ENCODE results near the gene ATAD1. TPM values are rescaled to one million over a fixed set of nuclear protein-coding genes. Genes with fewer than 3 reads are reported as not detected.

The ATAD1 gene
- total RNA-seq (10 to 100 TPM; 33.7 to 38.7 TPM), total RNA-seq (45.3 to 150 (median 95.0) reads per million in 172 experiments)
- 31.5 TPM for polyA plus RNA-seq (2013, experiment 1 of 2)
- 31.5 TPM for polyA plus RNA-seq (2013, experiment 2 of 2)

GRCh38 chr10:87817609-87818504 is at the start of gene ATAD1:
Gene ATAD1, minus strand, starts transcription at chr10:87818226. Its CDS starts 3,627 bp downstream, at chr10:87814599.
- H3K36me3 Mint-ChIP-seq (ENCODE audit: low read depth) = peaks cover 35% of the 10 kb centered on the region

GRCh38 chr10:87867453-87867852 is 49.4 kb upstream of the ATAD1 start:
- TF ChIP-seq, protein P1, sequence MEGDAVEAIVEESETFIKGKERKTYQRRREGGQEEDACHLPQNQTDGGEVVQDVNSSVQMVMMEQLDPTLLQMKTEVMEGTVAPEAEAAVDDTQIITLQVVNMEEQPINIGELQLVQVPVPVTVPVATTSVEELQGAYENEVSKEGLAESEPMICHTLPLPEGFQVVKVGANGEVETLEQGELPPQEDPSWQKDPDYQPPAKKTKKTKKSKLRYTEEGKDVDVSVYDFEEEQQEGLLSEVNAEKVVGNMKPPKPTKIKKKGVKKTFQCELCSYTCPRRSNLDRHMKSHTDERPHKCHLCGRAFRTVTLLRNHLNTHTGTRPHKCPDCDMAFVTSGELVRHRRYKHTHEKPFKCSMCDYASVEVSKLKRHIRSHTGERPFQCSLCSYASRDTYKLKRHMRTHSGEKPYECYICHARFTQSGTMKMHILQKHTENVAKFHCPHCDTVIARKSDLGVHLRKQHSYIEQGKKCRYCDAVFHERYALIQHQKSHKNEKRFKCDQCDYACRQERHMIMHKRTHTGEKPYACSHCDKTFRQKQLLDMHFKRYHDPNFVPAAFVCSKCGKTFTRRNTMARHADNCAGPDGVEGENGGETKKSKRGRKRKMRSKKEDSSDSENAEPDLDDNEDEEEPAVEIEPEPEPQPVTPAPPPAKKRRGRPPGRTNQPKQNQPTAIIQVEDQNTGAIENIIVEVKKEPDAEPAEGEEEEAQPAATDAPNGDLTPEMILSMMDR (IDR thresholded peaks at IDR 0.05) = no peak
- Histone ChIP-seq H3K4me1 (ENCODE audit: insufficient read depth, low read length) (peaks cover 15% of the 10 kb centered on the region), H3K36me3 (ENCODE audit: insufficient read depth, low read length) (no peaks in the 10 kb centered on the region), H3K9me3 (ENCODE audit: control insufficient read depth in 1 of 2, insufficient read depth in 1 of 2, low read length in 2 of 2) (no peaks in the 10 kb centered on the region), H3K27ac (ENCODE audit: low read depth in 1 of 2, low read length in 2 of 2) (no peak overlapping the region), H3K4me3 (ENCODE audit: low read length) (peak overlapping the region; percentile 94), H3K27me3 (ENCODE audit: control insufficient read depth in 1 of 2, insufficient read depth in 2 of 2, low read length in 2 of 2) (no peaks in the 10 kb centered on the region)
- ATAC-seq (ENCODE audit: poor library complexity) = no peak
- DNase-seq = no peak
- intact Hi-C loops (cut with DNase I, micrococcal nuclease) = loop anchor here in 1 of 2 experiments (10.0 kb wide), 2 partner anchors 327 to 947 kb away; no protein-coding TSS in a partner anchor
- Mint-ChIP-seq H3K36me3 (ENCODE audit: low read depth) (peaks cover 54% of the 10 kb centered on the region), H3K4me3 (peak overlapping the region; percentile 96), H3K27ac (peak overlapping the region; percentile 88), H3K9me3 (no peaks in the 10 kb centered on the region), H3K27me3 (no peaks in the 10 kb centered on the region), H3K4me1 (ENCODE audit: low read depth) (peaks cover 66% of the 10 kb centered on the region)
- ChIA-PET POLR2A (interaction anchor here (0.8 kb wide), 1 partner anchor 109 kb away, joined by 4 read pairs; no protein-coding TSS in a partner anchor), CTCF (no interaction called here)

More at GRCh38 chr10:87817609-87818504, at the start of gene ATAD1:
- POLR2A ChIA-PET = interaction anchor here (0.6 to 3.7 kb wide), 21 partner anchors 10 to 1826 kb away, joined by 3 to 105 read pairs (median 4); partner anchors contain the start of genes IFIT2, KLLN, PTEN and RNLS
- no peaks in the 10 kb centered on the region for H3K27me3 ChIP-seq (ENCODE audit: control insufficient read depth in 1 of 2, insufficient read depth in 2 of 2, low read length in 2 of 2)
- peaks cover 19% of the 10 kb centered on the region for H3K4me1 ChIP-seq (ENCODE audit: insufficient read depth, low read length)
- H3K36me3 ChIP-seq (ENCODE audit: insufficient read depth, low read length) = peaks cover 9% of the 10 kb centered on the region
- no peaks in the 10 kb centered on the region for H3K9me3 Mint-ChIP-seq
- no peaks in the 10 kb centered on the region for H3K27me3 Mint-ChIP-seq
- CTCF ChIA-PET = interaction anchor here (0.6 to 2.5 kb wide), 6 partner anchors 13 to 109 kb away, joined by 3 to 13 read pairs (median 4); partner anchors contain the start of genes KLLN and PTEN
- H3K4me1 Mint-ChIP-seq (ENCODE audit: low read depth) = peaks cover 47% of the 10 kb centered on the region
- peak within 1 kb of the TSS; percentile 92 for H3K4me3 Mint-ChIP-seq
- H3K27ac Mint-ChIP-seq = peak within 1 kb of the TSS; percentile 99
- no peaks in the 10 kb centered on the region for H3K9me3 ChIP-seq (ENCODE audit: control insufficient read depth in 1 of 2, insufficient read depth in 1 of 2, low read length in 2 of 2)
- TF ChIP-seq, protein P1 (IDR thresholded peaks at IDR 0.05) = peak; percentile 5
- ATAC-seq (ENCODE audit: poor library complexity) (peak; percentile 79), DNase-seq (peak; percentile 78 to 95 (median 86))
- intact Hi-C loops (cut with DNase I, micrococcal nuclease) = loop anchor here (2.0 to 10.0 kb wide), 3 partner anchors 43 to 1887 kb away; partner anchors contain the start of genes KIF20B (in 1 of the 2), KLLN (in 1 of the 2) and PTEN (in 1 of the 2)
- peak within 1 kb of the TSS; percentile 93 for H3K4me3 ChIP-seq (ENCODE audit: low read length)
- peak within 1 kb of the TSS; percentile 93 to 98 for H3K27ac ChIP-seq (ENCODE audit: low read depth in 1 of 2, low read length in 2 of 2)

GRCh38 chr10:87866412-87866974 is 48.5 kb upstream of the ATAD1 start:
- ATAC-seq (ENCODE audit: poor library complexity) = no peak
- Mint-ChIP-seq H3K27me3 (no peaks in the 10 kb centered on the region), H3K4me1 (ENCODE audit: low read depth) (peaks cover 67% of the 10 kb centered on the region), H3K9me3 (no peaks in the 10 kb centered on the region), H3K36me3 (ENCODE audit: low read depth) (peaks cover 58% of the 10 kb centered on the region), H3K27ac (peak overlapping the region; percentile 88), H3K4me3 (peak overlapping the region; percentile 96)
- H3K36me3 ChIP-seq (ENCODE audit: insufficient read depth, low read length) = no peaks in the 10 kb centered on the region
- H3K4me1 ChIP-seq (ENCODE audit: insufficient read depth, low read length) = peaks cover 21% of the 10 kb centered on the region
- POLR2A ChIA-PET = interaction anchor here (1.2 to 6.7 kb wide), 2 partner anchors 8 to 520 kb away, joined by 5 to 168 read pairs; no protein-coding TSS in a partner anchor
- intact Hi-C loops (cut with DNase I, micrococcal nuclease) = loop anchor here in 1 of 2 experiments (10.0 kb wide), 2 partner anchors 328 to 948 kb away; no protein-coding TSS in a partner anchor
- DNase-seq = no peak
- H3K27me3 ChIP-seq (ENCODE audit: control insufficient read depth in 1 of 2, insufficient read depth in 2 of 2, low read length in 2 of 2) = no peaks in the 10 kb centered on the region
- H3K4me3 ChIP-seq (ENCODE audit: low read length) = peak overlapping the region; percentile 94
- TF ChIP-seq, protein P1 (IDR thresholded peaks at IDR 0.05) = no peak
- H3K27ac ChIP-seq (ENCODE audit: low read depth in 1 of 2, low read length in 2 of 2) = no peak overlapping the region
- CTCF ChIA-PET = interaction anchor here (1.3 to 1.6 kb wide), 4 partner anchors 8 to 523 kb away, joined by 3 to 7 read pairs (median 4); no protein-coding TSS in a partner anchor
- no peaks in the 10 kb centered on the region for H3K9me3 ChIP-seq (ENCODE audit: control insufficient read depth in 1 of 2, insufficient read depth in 1 of 2, low read length in 2 of 2)

All from CD4-positive, alpha-beta T cell (primary cell).